Sigmoid colon (tissue), 4 donors: Measurements from ENCODE around the gene EFR3B.

Experiments used
- EP300 ChIP-seq, 4 donors: sonication (generic); formaldehyde crosslinking; IDR thresholded peaks; one replicate each; pipeline ENCODE4 v1.6.1; 2017; ENCODE audit warnings: antibody characterized with exemption in 4 of 4
- POLR2A ChIP-seq, 2 donors: fragments of 450-650 bp; IDR thresholded peaks; one replicate each; pipeline ENCODE4 v1.6.1; 2016; ENCODE audit warnings: antibody characterized with exemption in 2 of 2, mild to moderate bottlenecking in 2 of 2, moderate library complexity in 2 of 2
- POLR2AphosphoS5 ChIP-seq, 4 donors: sonication (generic); formaldehyde crosslinking; IDR thresholded peaks; one replicate each; pipeline ENCODE4 v1.6.1; 2017; ENCODE audit warnings: antibody characterized with exemption in 4 of 4
- TF ChIP-seq, protein P1 (sequence below), 4 experiments: fragments of 450-650 bp in 3 of 4; fragments of 200-600 bp in 1 of 4; IDR thresholded peaks; one replicate each; pipeline ENCODE4 v1.5.1; 2016 to 2019; ENCODE audit warnings: antibody characterized with exemption in 4 of 4, mild to moderate bottlenecking in 3 of 4, moderate library complexity in 2 of 4

DNA sequence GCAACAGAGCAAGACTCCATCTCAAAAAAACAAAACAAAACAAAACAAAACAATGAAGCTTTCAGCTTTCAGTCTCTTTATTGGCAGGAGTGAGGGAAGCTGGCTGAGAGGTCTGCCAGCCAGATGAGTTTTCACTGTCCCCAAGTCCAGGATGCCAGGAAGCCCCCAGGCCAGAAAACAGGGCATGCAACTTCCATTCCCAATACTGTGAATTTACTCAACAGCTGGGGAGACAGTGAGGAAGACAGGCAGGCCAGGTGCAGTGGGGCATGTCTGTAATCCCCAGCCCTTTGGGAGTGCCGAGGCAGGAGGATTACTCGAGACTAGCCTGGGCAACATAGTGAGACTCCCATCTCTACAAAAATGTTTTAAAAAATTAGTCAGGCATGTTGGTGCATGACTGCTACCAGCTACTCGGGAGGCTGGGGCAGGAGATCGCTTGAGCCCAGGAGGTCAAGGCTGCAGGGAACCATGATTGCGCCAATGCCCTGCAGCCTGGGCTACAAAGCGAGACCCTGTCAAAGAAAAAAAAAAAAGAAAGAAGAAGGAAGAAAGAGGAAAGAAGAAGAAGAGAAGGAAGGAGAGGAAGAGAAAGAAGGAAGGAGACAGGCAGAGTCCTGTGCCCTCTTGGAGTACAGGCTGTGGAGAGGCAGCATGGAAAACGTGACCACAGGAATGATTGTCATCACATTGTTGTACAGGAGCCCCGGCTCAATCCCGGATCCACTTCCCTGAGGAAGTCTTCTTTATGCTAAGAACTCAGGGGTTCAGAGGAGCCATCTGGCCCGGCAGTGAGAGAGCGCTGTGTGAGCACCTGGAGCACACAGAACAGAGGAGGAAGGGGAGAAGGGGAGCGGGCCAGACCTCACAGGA, 155.7 kb downstream of the EFR3B start:
- TF ChIP-seq, protein P1, sequence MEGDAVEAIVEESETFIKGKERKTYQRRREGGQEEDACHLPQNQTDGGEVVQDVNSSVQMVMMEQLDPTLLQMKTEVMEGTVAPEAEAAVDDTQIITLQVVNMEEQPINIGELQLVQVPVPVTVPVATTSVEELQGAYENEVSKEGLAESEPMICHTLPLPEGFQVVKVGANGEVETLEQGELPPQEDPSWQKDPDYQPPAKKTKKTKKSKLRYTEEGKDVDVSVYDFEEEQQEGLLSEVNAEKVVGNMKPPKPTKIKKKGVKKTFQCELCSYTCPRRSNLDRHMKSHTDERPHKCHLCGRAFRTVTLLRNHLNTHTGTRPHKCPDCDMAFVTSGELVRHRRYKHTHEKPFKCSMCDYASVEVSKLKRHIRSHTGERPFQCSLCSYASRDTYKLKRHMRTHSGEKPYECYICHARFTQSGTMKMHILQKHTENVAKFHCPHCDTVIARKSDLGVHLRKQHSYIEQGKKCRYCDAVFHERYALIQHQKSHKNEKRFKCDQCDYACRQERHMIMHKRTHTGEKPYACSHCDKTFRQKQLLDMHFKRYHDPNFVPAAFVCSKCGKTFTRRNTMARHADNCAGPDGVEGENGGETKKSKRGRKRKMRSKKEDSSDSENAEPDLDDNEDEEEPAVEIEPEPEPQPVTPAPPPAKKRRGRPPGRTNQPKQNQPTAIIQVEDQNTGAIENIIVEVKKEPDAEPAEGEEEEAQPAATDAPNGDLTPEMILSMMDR (IDR thresholded peaks at IDR 0.05), result no peak
- TF ChIP-seq POLR2AphosphoS5 (IDR thresholded peaks at IDR 0.05), result no peak
- no peak for TF ChIP-seq POLR2A (IDR thresholded peaks at IDR 0.05)
- TF ChIP-seq EP300 (IDR thresholded peaks at IDR 0.05), result no peak
